GM21529 (cell line): ENCODE measurements around the gene CKMT1B.
"Not testable (repeated sequence)": the region's sequence is repeated elsewhere in the genome, so short reads cannot be mapped to it uniquely, and the experiment has no call there.

Experiments used
- ATAC-seq: cut with Tn5 transposase; IDR thresholded peaks from one replicate; pipeline ENCODE4 v1.9.1; 2021; ENCODE audit not compliant: unreplicated experiment

The CKMT1B gene

GRCh38 chr15:43626937-43627336 lies 33.1 kb downstream of the CKMT1B start:
- not testable (repeated sequence) for ATAC-seq

GRCh38 chr15:43638464-43639204 lies 44.8 kb downstream of the CKMT1B start:
- not testable (repeated sequence) for ATAC-seq
